Esophagus squamous epithelium (tissue), 5 donors: Measurements from ENCODE around the gene TCF3. TPM values are rescaled to one million over a fixed set of nuclear protein-coding genes. Genes with fewer than 3 reads are reported as not detected.

Experiments used
- DNase-seq: peaks from one replicate; lab custom pipeline; 2025; lab: John Stamatoyannopoulos, UW
- H3K27ac ChIP-seq, 4 donors: fragments of 200-600 bp; sonication (generic); one replicate each; pipeline ENCODE4 v1.5.1; 2016 to 2019; ENCODE audit warnings: mild to moderate bottlenecking in 1 of 4
- H3K27me3 ChIP-seq, 4 donors: fragments of 200-600 bp; sonication (generic); 1 replicate in 3 of 4; 2 replicates in 1 of 4; pipeline versions ENCODE4 v1.5.1 to v1.6.0; 2017 to 2021; ENCODE audit warnings: antibody characterized with exemption in 1 of 4
- H3K36me3 ChIP-seq, 3 donors: fragments of 200-600 bp; sonication (generic); one replicate each; pipeline ENCODE4 v1.5.1; 2016 to 2019
- H3K4me1 ChIP-seq, 3 donors: fragments of 200-600 bp; sonication (generic); one replicate each; pipeline ENCODE4 v1.5.1; 2017 to 2019
- H3K4me3 ChIP-seq, 4 donors: fragments of 200-600 bp; sonication (generic); 1 replicate in 3 of 4; 2 replicates in 1 of 4; pipeline ENCODE4 v1.5.1; 2016 to 2019; ENCODE audit warnings: mild to moderate bottlenecking in 2 of 4, moderate library complexity in 1 of 4
- H3K9me3 ChIP-seq, 3 donors: fragments of 200-600 bp; sonication (generic); one replicate each; pipeline ENCODE4 v1.5.1; 2016 to 2019
- CTCF ChIP-seq, 6 experiments: fragments of 450-650 bp in 4 of 6; fragments of 200-600 bp in 2 of 6; sonication (generic) in 2 of 6; IDR thresholded peaks; one replicate each; pipeline ENCODE4 v1.5.1; 2016 to 2019; ENCODE audit warnings: antibody characterized with exemption in 6 of 6, mild to moderate bottlenecking in 4 of 6, moderate library complexity in 4 of 6
- POLR2A ChIP-seq, 4 donors: fragments of 450-650 bp; IDR thresholded peaks; one replicate each; pipeline ENCODE4 v1.6.1; 2017; ENCODE audit warnings: antibody characterized with exemption in 4 of 4, mild to moderate bottlenecking in 4 of 4, moderate library complexity in 3 of 4
- WGBS, 2 donors: methylation state at CpG; one replicate each; pipeline ENCODE4 v1.1.5; 2018; 5-methylcytosine and 5-hydroxymethylcytosine counted together
- intact Hi-C: fragments of 100-400 bp; cut with DNase I; formaldehyde crosslinking; loops from one replicate; pipeline ENCODE4 v1.15.0; 2022
- total RNA-seq, 4 donors: library from RNA; depleted of rRNA; stranded (reverse); fragments of >200 nt; gene quantifications; one replicate each; pipeline ENCODE4 v1.1.0, GENCODE V29; 2016
- donor health status: DM: yes; HTN: yes; CAD: no.

TCF3 gene
- total RNA-seq, 4 donors from 2014 or later, result 29.9 to 66.0 (median 47.9) TPM

GRCh38 chr19:1684573-1684912 lies 32.1 kb upstream of the TCF3 start:
- 70 to 71% methylated on average over 4 to 7 of the region's 10 CpGs for WGBS, 2 donors
- TF ChIP-seq CTCF (IDR thresholded peaks at IDR 0.05), result no peak
- no peak for TF ChIP-seq POLR2A (IDR thresholded peaks at IDR 0.05)
- intact Hi-C loops, result no loop called here
- peaks cover 0 to 97% (median 2%) of the 10 kb centered on the region in 4 donors for H3K27me3 ChIP-seq
- no peak overlapping the region for H3K4me3 ChIP-seq
- H3K36me3 ChIP-seq, result no peaks in the 10 kb centered on the region
- no peak for DNase-seq
- H3K9me3 ChIP-seq, result no peaks in the 10 kb centered on the region
- H3K27ac ChIP-seq, result no peak overlapping the region
- no peaks in the 10 kb centered on the region for H3K4me1 ChIP-seq

DNA sequence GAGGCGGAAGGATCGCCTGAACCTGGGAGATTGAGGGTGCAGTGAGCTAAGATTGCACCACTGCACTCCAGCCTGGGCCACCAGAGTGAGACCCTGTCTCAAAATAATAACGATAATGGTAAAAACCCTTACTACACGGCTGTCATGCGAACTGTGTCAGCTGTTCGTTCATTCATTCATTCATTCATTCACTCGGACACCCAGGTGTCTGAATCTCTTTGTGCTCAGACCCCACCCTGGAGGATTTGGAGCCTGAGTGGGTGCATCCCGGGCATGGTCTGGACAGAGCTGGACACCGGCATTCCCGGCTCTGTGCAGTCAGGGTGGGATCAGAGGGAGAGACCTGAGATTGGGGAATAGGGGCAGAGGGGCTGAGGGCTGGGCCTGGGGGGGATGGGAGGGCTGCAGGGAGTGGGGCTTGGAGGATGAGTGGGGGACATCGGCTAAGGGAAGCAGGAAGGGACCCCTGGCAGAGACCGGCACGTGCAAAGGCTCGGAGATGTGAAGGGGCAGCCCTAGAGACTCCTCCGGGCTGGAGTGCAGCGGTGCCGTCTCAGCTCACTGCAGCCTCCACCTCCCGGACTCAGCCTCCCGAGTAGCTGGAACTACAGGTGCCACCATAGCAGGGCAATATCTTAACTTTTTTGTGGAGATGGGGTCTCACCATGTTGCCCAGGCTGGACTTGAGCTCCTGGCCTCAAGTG lies 31.6 kb upstream of the TCF3 start:
- TF ChIP-seq CTCF (IDR thresholded peaks at IDR 0.05) (no peak), POLR2A (IDR thresholded peaks at IDR 0.05) (no peak)
- Histone ChIP-seq H3K9me3 (no peaks in the 10 kb centered on the region), H3K36me3 (no peaks in the 10 kb centered on the region), H3K4me1 (no peaks in the 10 kb centered on the region), H3K27ac (no peak overlapping the region), H3K27me3 (peaks cover 0 to 98% (median 2%) of the 10 kb centered on the region in 4 donors), H3K4me3 (no peak overlapping the region)
- intact Hi-C loops, result no loop called here
- 67 to 76% methylated on average over 13 to 17 of the region's 19 CpGs for WGBS, 2 donors
- no peak for DNase-seq

GRCh38 chr19:1680976-1681375 lies 28.6 kb upstream of the TCF3 start:
- peaks cover 4 to 96% (median 11%) of the 10 kb centered on the region in 4 donors for H3K27me3 ChIP-seq
- H3K27ac ChIP-seq, result no peak overlapping the region
- no peak for DNase-seq
- no peaks in the 10 kb centered on the region for H3K9me3 ChIP-seq
- TF ChIP-seq POLR2A (IDR thresholded peaks at IDR 0.05) (no peak), CTCF (IDR thresholded peaks at IDR 0.05) (no peak)
- no peak overlapping the region for H3K4me3 ChIP-seq
- 59 to 71% methylated on average over 10 to 12 of the region's 12 CpGs for WGBS, 2 donors
- intact Hi-C loops, result no loop called here
- no peaks in the 10 kb centered on the region for H3K36me3 ChIP-seq
- peaks cover under 1 to 3% (median under 1%) of the 10 kb centered on the region in 3 donors for H3K4me1 ChIP-seq

DNA sequence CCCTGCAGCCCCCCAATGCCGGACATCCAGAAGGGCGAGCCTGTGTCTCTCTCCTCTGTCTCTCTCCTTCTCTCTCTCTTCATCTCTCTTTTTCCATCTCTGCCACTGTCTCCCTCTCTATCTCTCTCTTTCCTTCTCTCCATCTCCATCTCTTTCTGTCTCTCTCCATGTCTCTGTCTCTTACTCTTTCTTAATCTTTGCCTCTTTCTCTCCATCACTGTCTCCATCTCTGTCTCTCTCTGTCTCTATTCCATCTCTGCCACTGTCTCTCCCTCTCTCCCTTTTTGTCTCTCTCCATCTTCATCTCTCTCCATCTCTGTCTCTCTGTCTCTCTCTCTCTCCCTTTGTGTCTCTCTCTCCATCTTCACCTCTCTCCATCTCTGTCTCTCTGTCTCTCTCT lies 25.7 kb upstream of the TCF3 start:
- Histone ChIP-seq H3K27ac (no peak overlapping the region), H3K4me3 (no peak overlapping the region), H3K27me3 (peaks cover 13 to 96% (median 21%) of the 10 kb centered on the region in 4 donors), H3K9me3 (no peaks in the 10 kb centered on the region), H3K4me1 (peaks cover 4 to 11% (median 4%) of the 10 kb centered on the region in 3 donors), H3K36me3 (no peaks in the 10 kb centered on the region)
- DNase-seq, result no peak
- WGBS, 2 donors, result 63 to 68% methylated on average over 2 of the region's 2 CpGs
- TF ChIP-seq POLR2A (IDR thresholded peaks at IDR 0.05) (no peak), CTCF (IDR thresholded peaks at IDR 0.05) (no peak)
- intact Hi-C loops, result loop anchor here (10.0 kb wide), 1 partner anchor 117 kb away; no protein-coding TSS in a partner anchor
